GM12878 (cell line): ENCODE results near the gene NCKAP5. TPM values are rescaled to one million over a fixed set of nuclear protein-coding genes. Genes with fewer than 3 reads are reported as not detected.

ENCODE experiments used
- ATAC-seq: fragments of 200-7000 bp; cut with Tn5 transposase; 3 replicates; pipeline ENCODE4 v1.9.1; 2020; ENCODE audit warnings: mild to moderate bottlenecking, moderate library complexity
- BruUV-seq: library from RNA; stranded (reverse); fragments of 400-500 nt; replicated peaks from 2 replicates; lab custom pipeline; 2021; lab: Mats Ljungman, UMichigan
- CTCF ChIA-PET: fragments of 300-600 bp; sonication (Branson Sonifier 250); formaldehyde crosslinking; extraction: SDS; loops from one replicate; lab custom pipeline; 2021; ENCODE audit warnings: inconsistent platforms; lab: Yijun Ruan, JAX
- POLR2A ChIA-PET: fragments of 350-600 bp; formaldehyde crosslinking; extraction: SDS; loops from one replicate; lab custom pipeline; 2021; ENCODE audit warnings: inconsistent platforms; lab: Charles Lee
- RAD21 ChIA-PET: fragments of 300-600 bp; sonication (Branson Sonifier 250); formaldehyde crosslinking; loops from one replicate; lab custom pipeline; 2023; ENCODE audit warnings: antibody characterized with exemption; ENCODE audit not compliant: unreplicated experiment; lab: Charles Lee
- SMC1A ChIA-PET: fragments of 300-600 bp; sonication (Branson Sonifier 250); formaldehyde crosslinking; loops from one replicate; lab custom pipeline; 2023; ENCODE audit not compliant: unreplicated experiment, uncharacterized antibody; lab: Charles Lee
- DNase-seq: peaks from one replicate; pipeline ENCODE4 v3.0.0-alpha.2; 2011; ENCODE audit warnings: low read depth, low spot score
- FAIRE-seq: peaks from 3 replicates; lab custom pipeline; 2011; peaks lifted over from hg19 to GRCh38; lab: Jason Lieb, UNC
- H2AFZ ChIP-seq: 2 replicates; pipeline ENCODE4 v1.6.0; 2011; ENCODE audit warnings: low read depth, low read length, control low read depth; ENCODE audit not compliant: control insufficient read depth
- H3K27ac ChIP-seq: 2 replicates; pipeline ENCODE4 v1.5.1; 2011; ENCODE audit warnings: control low read depth; ENCODE audit not compliant: control insufficient read depth, insufficient read depth
- H3K27me3 ChIP-seq, 2 experiments: replicated peaks in 1 of 2; 2 replicates each; pipeline versions ENCODE4 v1.6.0 to v1.6.1; 2011; ENCODE audit warnings: low read length in 1 of 2; ENCODE audit not compliant: control insufficient read depth in 2 of 2, insufficient read depth in 2 of 2
- H3K36me3 ChIP-seq, 2 experiments: 2 replicates each; pipeline ENCODE4 v1.5.1; 2011; ENCODE audit warnings: low read length in 1 of 2; ENCODE audit not compliant: control insufficient read depth in 2 of 2, insufficient read depth in 2 of 2
- H3K4me1 ChIP-seq: 2 replicates; pipeline ENCODE4 v1.6.1; 2011; ENCODE audit warnings: mild to moderate bottlenecking, low read length, moderate library complexity, mixed read lengths; ENCODE audit not compliant: control insufficient read depth, insufficient read depth
- H3K4me2 ChIP-seq: 2 replicates; pipeline ENCODE4 v1.6.0; 2011; ENCODE audit warnings: control low read depth; ENCODE audit not compliant: control insufficient read depth, insufficient read depth
- H3K4me3 ChIP-seq: fragments of 200-600 bp; sonication (generic); 2 replicates; pipeline ENCODE4 v1.5.1; 2016
- H3K79me2 ChIP-seq: 2 replicates; pipeline ENCODE4 v1.6.0; 2011; ENCODE audit warnings: low read length; ENCODE audit not compliant: control insufficient read depth, insufficient read depth
- H3K9ac ChIP-seq: 2 replicates; pipeline ENCODE4 v1.8.0; 2011; ENCODE audit warnings: low read length, control low read depth, mixed read lengths; ENCODE audit not compliant: control insufficient read depth, insufficient read depth
- H3K9me3 ChIP-seq: replicated peaks from 3 replicates; pipeline ENCODE4 v1.5.1; 2011; ENCODE audit warnings: mild to moderate bottlenecking, low read length; ENCODE audit not compliant: control insufficient read depth, insufficient read depth
- H4K20me1 ChIP-seq: 2 replicates; pipeline ENCODE4 v1.6.0; 2011; ENCODE audit not compliant: control insufficient read depth, insufficient read depth
- ATF7 ChIP-seq: fragments of 450-650 bp; IDR thresholded peaks from 2 replicates; pipeline ENCODE4 v1.6.1; 2016; ENCODE audit warnings: low read depth, mild to moderate bottlenecking
- CEBPZ ChIP-seq: fragments of 150-350 bp; IDR thresholded peaks from 2 replicates; pipeline ENCODE4 v1.6.1; 2016; ENCODE audit warnings: low read depth, low read length
- IKZF2 ChIP-seq, 2 experiments: fragments of 450-650 bp; IDR thresholded peaks; 2 replicates each; pipeline ENCODE4 v1.6.1; 2017; ENCODE audit warnings: mild to moderate bottlenecking in 2 of 2, moderate library complexity in 2 of 2
- IRF5 ChIP-seq: fragments of 450-650 bp; IDR thresholded peaks from 2 replicates; pipeline ENCODE4 v1.6.1; 2017; ENCODE audit warnings: borderline replicate concordance
- NFYB ChIP-seq: IDR thresholded peaks from 2 replicates; pipeline ENCODE4 v1.6.1; 2011; ENCODE audit warnings: low read depth, mild to moderate bottlenecking, low read length, improper control_type of control experiment, moderate library complexity; ENCODE audit not compliant: insufficient read depth
- POLR2AphosphoS5 ChIP-seq: IDR thresholded peaks from 2 replicates; pipeline ENCODE4 v1.6.1; 2011; ENCODE audit warnings: mild to moderate bottlenecking, low read length, inconsistent platforms
- RELA ChIP-seq: fragments of 450-650 bp; IDR thresholded peaks from 2 replicates; pipeline ENCODE4 v1.8.0; 2014; ENCODE audit warnings: borderline replicate concordance; ENCODE audit not compliant: partially characterized antibody
- RUNX3 ChIP-seq: IDR thresholded peaks from 2 replicates; pipeline ENCODE4 v1.6.1; 2012; ENCODE audit warnings: low read length, inconsistent platforms
- SMAD1 ChIP-seq: fragments of 450-650 bp; IDR thresholded peaks from 2 replicates; pipeline ENCODE4 v1.6.1; 2018; ENCODE audit warnings: mild to moderate bottlenecking, low read depth; ENCODE audit not compliant: partially characterized antibody
- SPI1 ChIP-seq: IDR thresholded peaks from 2 replicates; pipeline ENCODE4 v1.6.1; 2011; ENCODE audit warnings: low read depth, mild to moderate bottlenecking, low read length, moderate library complexity, borderline replicate concordance; ENCODE audit not compliant: insufficient read depth
- ZBED1 ChIP-seq: IDR thresholded peaks from 2 replicates; pipeline ENCODE4 v1.6.1; 2016; ENCODE audit warnings: borderline replicate concordance
- in situ Hi-C: fragments of 300-500 bp; cut with MboI; formaldehyde crosslinking; loops from 9 replicates; pipeline ENCODE4 v1.14.3; 2018; ENCODE audit warnings: mixed read lengths
- intact Hi-C: fragments of 100-400 bp; cut with micrococcal nuclease; formaldehyde crosslinking; loops from one replicate; pipeline ENCODE4 v1.14.2; 2022; ENCODE audit not compliant: unreplicated experiment
- polyA plus RNA-seq, 11 experiments: library from polyadenylated mRNA; depleted of rRNA in 4 of 11; unstranded in 6 of 11; stranded (reverse) in 5 of 11; fragments of >200 nt; fragmentation: Nextera tagmentation in 4 of 11; fragmentation: Illumina TruSeq in 1 of 11; extraction: Ambion mirVana in 4 of 11; extraction: Trizol in 1 of 11; gene quantifications; 1 replicate in 1 of 11; 2 replicates in 10 of 11; pipeline versions ENCODE4 v1.2.1 to v1.2.3, GENCODE V29; 2011 to 2016; ENCODE audit warnings: inconsistent platforms in 2 of 11, missing spikeins in 2 of 11, low read depth in 1 of 11
- total RNA-seq, 4 experiments: library from RNA; depleted of rRNA in 3 of 4; stranded (reverse); fragments of >200 nt in 3 of 4; fragmentation: Illumina TruSeq in 1 of 4; extraction: Trizol in 1 of 4; gene quantifications; 2 replicates each; pipeline versions ENCODE4 v1.2.1 to v1.2.3, GENCODE V29; 2013 to 2021
- TF ChIP-seq, protein P1 (sequence below): fragments of 450-650 bp; conservative IDR thresholded peaks from 2 replicates; pipeline ENCODE4 v1.6.1; 2017; ENCODE audit warnings: mild to moderate bottlenecking, moderate library complexity
- TF ChIP-seq, protein P2 (sequence below): fragments of 150-350 bp; IDR thresholded peaks from 2 replicates; pipeline ENCODE4 v1.6.1; 2014; ENCODE audit warnings: mild to moderate bottlenecking, low read depth, low read length

The NCKAP5 gene
- total and polyA plus RNA-seq, 10 of the 15 experiments (the other 5 are each of a cell fraction or from before 2014, with no cell fraction given): 0.06 to 0.44 (median 0.16) TPM

DNA sequence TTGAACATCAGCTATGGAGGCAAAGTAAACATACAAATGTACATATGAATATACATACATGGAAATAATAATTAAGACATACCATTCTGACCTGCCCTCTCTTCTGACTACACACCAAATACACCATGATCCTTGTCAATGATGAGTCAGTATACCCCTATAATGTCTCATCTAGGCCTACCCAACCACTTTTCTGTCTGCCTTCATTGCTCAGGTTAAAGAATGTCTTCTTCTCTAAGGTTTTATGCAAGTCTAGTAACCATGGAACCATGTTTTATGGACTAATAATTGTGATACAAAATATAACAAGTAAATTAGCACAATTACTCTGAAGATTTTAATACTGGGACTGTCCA lies 128.7 kb downstream of the NCKAP5 start:
- no peak for DNase-seq
- POLR2A ChIA-PET: no interaction called here
- H3K9me3 ChIP-seq: no peaks in the 10 kb centered on the region
- no peaks in the 10 kb centered on the region for H3K27me3 ChIP-seq
- RAD21 ChIA-PET: no interaction called here
- SMC1A ChIA-PET: interaction anchor here (0.9 to 1.6 kb wide), 2 partner anchors 17 to 18 kb away, joined by 3 to 4 read pairs; no protein-coding TSS in a partner anchor
- no peaks in the 10 kb centered on the region for H3K36me3 ChIP-seq
- no TSS peak for BruUV-seq
- no peak overlapping the region for H3K4me3 ChIP-seq
- H3K27ac ChIP-seq: no peak overlapping the region
- H3K79me2 ChIP-seq: no peaks in the 10 kb centered on the region
- no peak overlapping the region for H3K9ac ChIP-seq
- intact Hi-C loops (no loop called here), in situ Hi-C loops (no loop called here)
- CTCF ChIA-PET: interaction anchor here (0.9 to 1.3 kb wide), 2 partner anchors 9 to 18 kb away, joined by 3 read pairs; no protein-coding TSS in a partner anchor
- no peaks in the 10 kb centered on the region for H3K4me1 ChIP-seq
- H4K20me1 ChIP-seq: no peaks in the 10 kb centered on the region
- no peak overlapping the region for H3K4me2 ChIP-seq
- no peak overlapping the region for H2AFZ ChIP-seq
- FAIRE-seq: no peak
- no peak for ATAC-seq
- TF ChIP-seq SPI1: no peak
- TF ChIP-seq SMAD1: no peak
- no peak for TF ChIP-seq CEBPZ
- TF ChIP-seq NFYB: no peak
- TF ChIP-seq RELA: no peak
- no peak for TF ChIP-seq RUNX3
- no peak for TF ChIP-seq IKZF2 (IDR thresholded peaks at IDR 0.05)
- TF ChIP-seq, protein P1, sequence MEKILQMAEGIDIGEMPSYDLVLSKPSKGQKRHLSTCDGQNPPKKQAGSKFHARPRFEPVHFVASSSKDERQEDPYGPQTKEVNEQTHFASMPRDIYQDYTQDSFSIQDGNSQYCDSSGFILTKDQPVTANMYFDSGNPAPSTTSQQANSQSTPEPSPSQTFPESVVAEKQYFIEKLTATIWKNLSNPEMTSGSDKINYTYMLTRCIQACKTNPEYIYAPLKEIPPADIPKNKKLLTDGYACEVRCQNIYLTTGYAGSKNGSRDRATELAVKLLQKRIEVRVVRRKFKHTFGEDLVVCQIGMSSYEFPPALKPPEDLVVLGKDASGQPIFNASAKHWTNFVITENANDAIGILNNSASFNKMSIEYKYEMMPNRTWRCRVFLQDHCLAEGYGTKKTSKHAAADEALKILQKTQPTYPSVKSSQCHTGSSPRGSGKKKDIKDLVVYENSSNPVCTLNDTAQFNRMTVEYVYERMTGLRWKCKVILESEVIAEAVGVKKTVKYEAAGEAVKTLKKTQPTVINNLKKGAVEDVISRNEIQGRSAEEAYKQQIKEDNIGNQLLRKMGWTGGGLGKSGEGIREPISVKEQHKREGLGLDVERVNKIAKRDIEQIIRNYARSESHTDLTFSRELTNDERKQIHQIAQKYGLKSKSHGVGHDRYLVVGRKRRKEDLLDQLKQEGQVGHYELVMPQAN: no peak
- no peak for TF ChIP-seq IRF5
- TF ChIP-seq ATF7: no peak
- TF ChIP-seq, protein P2, sequence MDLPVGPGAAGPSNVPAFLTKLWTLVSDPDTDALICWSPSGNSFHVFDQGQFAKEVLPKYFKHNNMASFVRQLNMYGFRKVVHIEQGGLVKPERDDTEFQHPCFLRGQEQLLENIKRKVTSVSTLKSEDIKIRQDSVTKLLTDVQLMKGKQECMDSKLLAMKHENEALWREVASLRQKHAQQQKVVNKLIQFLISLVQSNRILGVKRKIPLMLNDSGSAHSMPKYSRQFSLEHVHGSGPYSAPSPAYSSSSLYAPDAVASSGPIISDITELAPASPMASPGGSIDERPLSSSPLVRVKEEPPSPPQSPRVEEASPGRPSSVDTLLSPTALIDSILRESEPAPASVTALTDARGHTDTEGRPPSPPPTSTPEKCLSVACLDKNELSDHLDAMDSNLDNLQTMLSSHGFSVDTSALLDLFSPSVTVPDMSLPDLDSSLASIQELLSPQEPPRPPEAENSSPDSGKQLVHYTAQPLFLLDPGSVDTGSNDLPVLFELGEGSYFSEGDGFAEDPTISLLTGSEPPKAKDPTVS: no peak
- no peak for TF ChIP-seq ZBED1
- no peak for TF ChIP-seq POLR2AphosphoS5
